Transverse colon (tissue), 3 donors: ENCODE measurements around the gene CHIC2.

ENCODE experiments used
- CTCF ChIP-seq, 5 experiments: fragments of 200-600 bp in 3 of 5; fragments of 450-650 bp in 2 of 5; sonication (generic) in 3 of 5; IDR thresholded peaks; 1 replicate in 2 of 5; 2 replicates in 3 of 5; pipeline ENCODE4 v1.5.1; 2016 to 2017; ENCODE audit warnings: antibody characterized with exemption in 5 of 5, inconsistent platforms in 3 of 5, mild to moderate bottlenecking in 2 of 5, moderate library complexity in 1 of 5
- POLR2A ChIP-seq: fragments of 450-650 bp; IDR thresholded peaks from one replicate; pipeline ENCODE4 v1.6.1; 2016; ENCODE audit warnings: antibody characterized with exemption, mild to moderate bottlenecking, moderate library complexity

GRCh38 chr4:54091637-54092404 lies 27.4 kb upstream of the CHIC2 start:
- TF ChIP-seq POLR2A (peak; percentile 25), CTCF (IDR thresholded peaks at IDR 0.05) (no peak)
